HEK293T (cell line): ENCODE data around the gene ADAT2.

ENCODE experiments used
- BHLHE40 ChIP-seq: fragments of 450-650 bp; IDR thresholded peaks from 2 replicates; pipeline ENCODE4 v1.6.1; 2016; ENCODE audit warnings: mild to moderate bottlenecking, moderate library complexity, borderline replicate concordance
- ELF4 ChIP-seq: fragments of 450-650 bp; IDR thresholded peaks from 2 replicates; pipeline ENCODE4 v1.6.1; 2017; ENCODE audit warnings: antibody characterized with exemption
- FOXK2 ChIP-seq: fragments of 450-650 bp; IDR thresholded peaks from 2 replicates; pipeline ENCODE4 v1.6.1; 2016; ENCODE audit warnings: mild to moderate bottlenecking
- FOXM1 ChIP-seq: fragments of 450-650 bp; IDR thresholded peaks from 2 replicates; pipeline ENCODE4 v1.6.1; 2017; ENCODE audit warnings: mild to moderate bottlenecking, borderline replicate concordance
- SP1 ChIP-seq: fragments of 450-650 bp; IDR thresholded peaks from 2 replicates; pipeline ENCODE4 v1.6.1; 2017

DNA sequence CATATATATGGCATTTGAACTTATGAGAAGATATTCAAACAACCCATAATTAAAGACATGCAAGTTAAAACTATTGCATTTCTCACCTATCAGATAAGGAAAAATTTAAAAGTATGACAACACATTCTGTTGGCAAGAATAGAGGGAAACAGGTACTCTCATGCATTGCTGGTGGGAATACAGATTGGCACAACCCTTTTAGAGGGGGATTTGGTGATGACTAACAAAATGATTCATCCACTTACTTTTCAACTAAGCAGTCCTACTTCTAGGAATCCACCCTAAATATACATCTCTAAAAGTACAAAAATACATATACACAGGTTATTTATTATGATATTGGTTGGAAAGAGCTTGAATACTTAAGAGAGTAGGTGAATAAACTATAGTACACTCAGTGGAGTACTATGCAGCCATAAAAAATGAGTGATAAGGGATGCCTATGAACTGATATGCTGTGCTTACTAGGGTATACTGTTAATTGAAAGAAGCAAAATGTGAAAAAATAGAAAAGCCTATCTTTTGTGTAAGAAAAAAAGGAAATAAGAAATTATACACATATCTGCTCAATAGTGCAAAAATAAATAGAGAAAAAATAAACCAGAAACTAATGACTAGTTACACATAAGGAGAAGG, 42.2 kb downstream of the ADAT2 start:
- TF ChIP-seq SP1 (no peak), FOXM1 (no peak), ELF4 (no peak), FOXK2 (no peak), BHLHE40 (no peak)
